SK-N-SH (cell line): ENCODE measurements around the gene SYT1.

Experiments
- CHD2 ChIP-seq: fragments of 150-350 bp; IDR thresholded peaks from 2 replicates; pipeline ENCODE4 v1.6.1; 2018; ENCODE audit warnings: low read length; ENCODE audit not compliant: partially characterized antibody
- CTCF ChIP-seq: fragments of 200-600 bp; sonication (generic); IDR thresholded peaks from 2 replicates; pipeline ENCODE4 v1.6.1; 2017; ENCODE audit warnings: antibody characterized with exemption, mild to moderate bottlenecking, moderate library complexity
- EP300 ChIP-seq, 2 experiments: IDR thresholded peaks; 2 replicates each; pipeline versions ENCODE4 v1.4.0 to v1.6.1; 2012; ENCODE audit warnings: borderline replicate concordance in 1 of 2, low read depth in 1 of 2, low read length in 1 of 2
- EZH2phosphoT487 ChIP-seq: fragments of 200-600 bp; sonication (generic); IDR thresholded peaks from 2 replicates; pipeline ENCODE4 v1.6.1; 2017; ENCODE audit warnings: low read depth, mixed run types, mild to moderate bottlenecking, antibody characterized with exemption, moderate library complexity, borderline replicate concordance
- MEF2A ChIP-seq: IDR thresholded peaks from 2 replicates; pipeline ENCODE4 v1.4.0; 2012; ENCODE audit warnings: low read depth, borderline replicate concordance
- MXI1 ChIP-seq: IDR thresholded peaks from 2 replicates; pipeline ENCODE4 v1.6.1; 2012; ENCODE audit warnings: mild to moderate bottlenecking, low read depth, low read length, improper control_type of control experiment
- NFIC ChIP-seq: IDR thresholded peaks from 2 replicates; pipeline ENCODE4 v1.4.0; 2012; ENCODE audit warnings: borderline replicate concordance
- NRF1 ChIP-seq: IDR thresholded peaks from 2 replicates; pipeline ENCODE4 v1.6.1; 2012; ENCODE audit warnings: low read depth, mild to moderate bottlenecking, low read length
- RAD21 ChIP-seq: IDR thresholded peaks from 2 replicates; pipeline ENCODE4 v1.6.1; 2012; ENCODE audit warnings: mild to moderate bottlenecking, low read length
- RCOR1 ChIP-seq: fragments of 150-350 bp; IDR thresholded peaks from 2 replicates; pipeline ENCODE4 v1.6.1; 2017; ENCODE audit warnings: antibody characterized with exemption, low read length
- RXRA ChIP-seq: IDR thresholded peaks from 2 replicates; pipeline ENCODE4 v1.4.0; 2012; ENCODE audit warnings: low read depth, mild to moderate bottlenecking, borderline replicate concordance
- TAF1 ChIP-seq: IDR thresholded peaks from 2 replicates; pipeline ENCODE4 v1.6.1; 2012; ENCODE audit warnings: low read depth, mild to moderate bottlenecking, low read length, moderate library complexity, borderline replicate concordance
- TEAD4 ChIP-seq: IDR thresholded peaks from 2 replicates; pipeline ENCODE4 v1.4.0; 2012; ENCODE audit warnings: mild to moderate bottlenecking, borderline replicate concordance; ENCODE audit not compliant: insufficient read depth
- TF ChIP-seq, protein P1 (sequence below): IDR thresholded peaks from 2 replicates; pipeline ENCODE4 v1.4.0; 2012; ENCODE audit warnings: low read depth

- peak; percentile 40; the same call in 1 of the 2 replicates for TF ChIP-seq CTCF
- no peak for TF ChIP-seq NRF1
- no peak for TF ChIP-seq RCOR1
- no peak for TF ChIP-seq EZH2phosphoT487
- TF ChIP-seq RAD21 = peak; percentile 22; the same call in 1 of the 2 replicates
- TF ChIP-seq, protein P1, sequence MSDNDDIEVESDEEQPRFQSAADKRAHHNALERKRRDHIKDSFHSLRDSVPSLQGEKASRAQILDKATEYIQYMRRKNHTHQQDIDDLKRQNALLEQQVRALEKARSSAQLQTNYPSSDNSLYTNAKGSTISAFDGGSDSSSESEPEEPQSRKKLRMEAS = no peak
- TF ChIP-seq TEAD4 = no peak
- TF ChIP-seq MEF2A = no peak
- TF ChIP-seq NFIC = no peak
- TF ChIP-seq MXI1 = no peak
- TF ChIP-seq EP300 (IDR thresholded peaks at IDR 0.05; ENCODE audit: borderline replicate concordance in 1 of 2, low read depth in 1 of 2, low read length in 1 of 2) = no peak
- TF ChIP-seq CHD2 = no peak
- TF ChIP-seq RXRA = no peak
- no peak for TF ChIP-seq TAF1
Measured at GRCh38 chr12:79121486-79121885, 256.9 kb downstream of the SYT1 start.
